HG02870 (cell line): ENCODE results near the gene CD47.

Source experiments
- ATAC-seq: cut with Tn5 transposase; IDR thresholded peaks from one replicate; pipeline ENCODE4 v1.9.1; 2021; ENCODE audit warnings: mild to moderate bottlenecking, moderate library complexity; ENCODE audit not compliant: unreplicated experiment

Gene CD47

GRCh38 chr3:108093021-108093420 is 2.2 kb upstream of the CD47 start:
- ATAC-seq, result no peak

- ATAC-seq, result no peak
These were observed 1.7 kb upstream of the CD47 start for GRCh38 chr3:108092501-108092900.

GRCh38 chr3:108091498-108092250 is 843 bp upstream of the CD47 start:
- ATAC-seq, result no peak

- peak; percentile 6 for ATAC-seq
These were observed 656 bp downstream of the CD47 start for GRCh38 chr3:108090049-108090700.

GRCh38 chr3:108089579-108089978 is 1.3 kb downstream of the CD47 start:
- no peak for ATAC-seq

GRCh38 chr3:108088697-108089096 is 2.1 kb downstream of the CD47 start:
- peak; percentile 48 for ATAC-seq

GRCh38 chr3:108088146-108088545 is 2.7 kb downstream of the CD47 start:
- ATAC-seq, result no peak

- no peak for ATAC-seq
These were observed 4.2 kb downstream of the CD47 start for GRCh38 chr3:108086653-108087052.

- ATAC-seq, result no peak
These were observed 5.0 kb downstream of the CD47 start for GRCh38 chr3:108085810-108086350.

GRCh38 chr3:108085370-108085769 is 5.5 kb downstream of the CD47 start:
- no peak for ATAC-seq

- no peak for ATAC-seq
These were observed 11.0 kb downstream of the CD47 start for GRCh38 chr3:108079877-108080276.

GRCh38 chr3:108079043-108079442 is 11.8 kb downstream of the CD47 start:
- no peak for ATAC-seq

- ATAC-seq, result no peak
These were observed 14.3 kb downstream of the CD47 start for GRCh38 chr3:108076564-108076963.

- no peak for ATAC-seq
These were observed 16.9 kb downstream of the CD47 start for GRCh38 chr3:108073764-108074431.

GRCh38 chr3:108071368-108071767 is 19.5 kb downstream of the CD47 start:
- ATAC-seq, result no peak

GRCh38 chr3:108070356-108070755 is 20.5 kb downstream of the CD47 start:
- ATAC-seq, result no peak

- ATAC-seq, result no peak
These were observed 23.1 kb downstream of the CD47 start for GRCh38 chr3:108067768-108068167.

- no peak for ATAC-seq
These were observed 25.7 kb downstream of the CD47 start for GRCh38 chr3:108065096-108065495.

- no peak for ATAC-seq
These were observed 26.4 kb downstream of the CD47 start for GRCh38 chr3:108064293-108064887.

- peak; percentile 68 for ATAC-seq
These were observed 28.8 kb downstream of the CD47 start for GRCh38 chr3:108062051-108062450.

GRCh38 chr3:108060331-108060730 is 30.5 kb downstream of the CD47 start:
- no peak for ATAC-seq
